Fibroblast of lung (primary cell): ENCODE measurements around the gene DOK1. TPM values are rescaled to one million over a fixed set of nuclear protein-coding genes. Genes with fewer than 3 reads are reported as not detected.

Experiments used
- DNase-seq, 2 donors: peaks; one replicate each; pipeline versions ENCODE4 v3.0.0 to v3.0.0-alpha.2; 2010; ENCODE audit warnings: low read depth in 2 of 2
- H2AFZ ChIP-seq: 2 replicates; pipeline ENCODE4 v1.5.1; 2012; ENCODE audit warnings: low read length, control low read depth, inconsistent platforms
- H3K27ac ChIP-seq: 2 replicates; pipeline ENCODE4 v1.5.1; 2011; ENCODE audit warnings: low read length, control low read depth; ENCODE audit not compliant: insufficient read depth
- H3K27me3 ChIP-seq: 2 replicates; pipeline ENCODE4 v1.5.1; 2011; ENCODE audit warnings: mild to moderate bottlenecking, low read length; ENCODE audit not compliant: control insufficient read depth, insufficient read depth
- H3K36me3 ChIP-seq: 2 replicates; pipeline ENCODE4 v1.5.1; 2011; ENCODE audit warnings: low read length; ENCODE audit not compliant: control insufficient read depth, insufficient read depth
- H3K4me1 ChIP-seq: 2 replicates; pipeline ENCODE4 v1.5.1; 2011; ENCODE audit warnings: low read length; ENCODE audit not compliant: control insufficient read depth, insufficient read depth; ENCODE audit errors: extremely low read depth
- H3K4me2 ChIP-seq: 2 replicates; pipeline ENCODE4 v1.5.1; 2011; ENCODE audit warnings: low read length, control low read depth; ENCODE audit not compliant: insufficient read depth; ENCODE audit errors: extremely low read depth
- H3K4me3 ChIP-seq, 4 experiments: fragments of 200-600 bp in 1 of 4; sonication (generic) in 1 of 4; replicated peaks in 1 of 4; 2 replicates each; pipeline ENCODE4 v1.5.1; 2011 to 2016; ENCODE audit warnings: low read length in 4 of 4, low read depth in 3 of 4, mild to moderate bottlenecking in 3 of 4, control low read depth in 2 of 4, inconsistent platforms in 1 of 4, mixed read lengths in 1 of 4; ENCODE audit not compliant: insufficient read depth in 1 of 4; ENCODE audit errors: control extremely low read depth in 1 of 4
- H3K79me2 ChIP-seq: 2 replicates; pipeline ENCODE4 v1.5.1; 2012; ENCODE audit warnings: mild to moderate bottlenecking, low read length, inconsistent platforms; ENCODE audit not compliant: control insufficient read depth, insufficient read depth
- H3K9ac ChIP-seq: 2 replicates; pipeline ENCODE4 v1.5.1; 2011; ENCODE audit warnings: mild to moderate bottlenecking, low read length, control low read depth; ENCODE audit not compliant: insufficient read depth
- H3K9me3 ChIP-seq: 2 replicates; pipeline ENCODE4 v1.5.1; 2012; ENCODE audit warnings: low read depth, low read length; ENCODE audit not compliant: control insufficient read depth, insufficient read depth
- H4K20me1 ChIP-seq: 2 replicates; pipeline ENCODE4 v1.5.1; 2011; ENCODE audit warnings: low read length; ENCODE audit not compliant: control insufficient read depth, insufficient read depth; ENCODE audit errors: extremely low read depth
- CTCF ChIP-seq, 2 donors: IDR thresholded peaks in 1 of 2; conservative IDR thresholded peaks in 1 of 2; 1 replicate in 1 of 2; 2 replicates in 1 of 2; pipeline ENCODE4 v1.5.1; 2011 to 2012; ENCODE audit warnings: low read length in 2 of 2, control low read depth in 1 of 2, inconsistent platforms in 1 of 2, low read depth in 1 of 2, mild to moderate bottlenecking in 1 of 2
- EZH2 ChIP-seq: IDR thresholded peaks from 2 replicates; pipeline ENCODE4 v1.5.1; 2012; ENCODE audit warnings: low read length, control low read depth, mild to moderate bottlenecking; ENCODE audit errors: missing control alignments
- polyA plus RNA-seq, 2 donors: library from polyadenylated mRNA; depleted of rRNA in 1 of 2; stranded (reverse) in 1 of 2; unstranded in 1 of 2; fragments of >200 nt; gene quantifications; 2 replicates each; pipeline ENCODE4 v1.2.1, GENCODE V29; 2011 to 2012; ENCODE audit warnings: missing spikeins in 1 of 2
- total RNA-seq: library from RNA; depleted of rRNA; stranded (reverse); fragments of >200 nt; gene quantifications from 2 replicates; pipeline ENCODE4 v1.2.1, GENCODE V29; 2014

DOK1 gene
- total and polyA plus RNA-seq, 2 donors (not counting 1 experiment from before 2014, with no cell fraction given): 11.4 to 31.7 TPM

GRCh38 chr2:74583504-74583903, 29.0 kb downstream of the DOK1 start:
- peak; percentile 28 to 75 for DNase-seq
- Histone ChIP-seq H3K4me3 (no peak overlapping the region), H3K27ac (no peak overlapping the region), H3K4me2 (no peak overlapping the region), H3K27me3 (no peaks in the 10 kb centered on the region), H3K9me3 (no peaks in the 10 kb centered on the region), H3K79me2 (no peaks in the 10 kb centered on the region), H4K20me1 (no peaks in the 10 kb centered on the region), H3K4me1 (peaks cover 6% of the 10 kb centered on the region), H3K36me3 (no peaks in the 10 kb centered on the region), H3K9ac (no peak overlapping the region), H2AFZ (no peak overlapping the region)
- TF ChIP-seq EZH2 (no peak), CTCF (conservative IDR thresholded peaks at IDR 0.05 in 1 of 2, IDR thresholded peaks at IDR 0.05 in 1 of 2; ENCODE audit: low read depth in 1 of 2, low read length in 2 of 2) (no peak)

- no peaks in the 10 kb centered on the region for H3K36me3 ChIP-seq
- no peaks in the 10 kb centered on the region for H3K27me3 ChIP-seq
- no peaks in the 10 kb centered on the region for H3K79me2 ChIP-seq
- no peak overlapping the region for H3K27ac ChIP-seq
- TF ChIP-seq EZH2: no peak
- TF ChIP-seq CTCF (conservative IDR thresholded peaks at IDR 0.05 in 1 of 2, IDR thresholded peaks at IDR 0.05 in 1 of 2; ENCODE audit: low read depth in 1 of 2, low read length in 2 of 2): no peak
- no peak overlapping the region for H3K4me3 ChIP-seq
- H3K4me2 ChIP-seq: no peak overlapping the region
- H3K9ac ChIP-seq: no peak overlapping the region
- H4K20me1 ChIP-seq: no peaks in the 10 kb centered on the region
- no peak overlapping the region for H2AFZ ChIP-seq
- DNase-seq: peak in 1 of 2 donors; percentile 63
- H3K4me1 ChIP-seq: peaks cover 6% of the 10 kb centered on the region
- no peaks in the 10 kb centered on the region for H3K9me3 ChIP-seq
Observed at GRCh38 chr2:74584088-74584645, 29.6 kb downstream of the DOK1 start.

- Histone ChIP-seq H3K9me3 (no peaks in the 10 kb centered on the region), H3K79me2 (no peaks in the 10 kb centered on the region), H3K27ac (no peak overlapping the region), H3K36me3 (no peaks in the 10 kb centered on the region), H4K20me1 (no peaks in the 10 kb centered on the region), H3K9ac (no peak overlapping the region), H2AFZ (no peak overlapping the region), H3K27me3 (no peaks in the 10 kb centered on the region), H3K4me1 (peaks cover 6% of the 10 kb centered on the region), H3K4me3 (no peak overlapping the region), H3K4me2 (no peak overlapping the region)
- TF ChIP-seq CTCF (conservative IDR thresholded peaks at IDR 0.05 in 1 of 2, IDR thresholded peaks at IDR 0.05 in 1 of 2; ENCODE audit: low read depth in 1 of 2, low read length in 2 of 2) (no peak), EZH2 (no peak)
- DNase-seq: peak in 1 of 2 donors; percentile 26
Observed at GRCh38 chr2:74585406-74586185, 31.1 kb downstream of the DOK1 start.
